GM18520 (cell line): ENCODE data around the gene OR2L8.
A peak's percentile ranks its signal among the peaks of the same experiment; 100 is the strongest.

Source experiments
- ATAC-seq: cut with Tn5 transposase; IDR thresholded peaks from one replicate; pipeline ENCODE4 v1.9.1; 2021; ENCODE audit not compliant: unreplicated experiment

OR2L8 gene, protein sequence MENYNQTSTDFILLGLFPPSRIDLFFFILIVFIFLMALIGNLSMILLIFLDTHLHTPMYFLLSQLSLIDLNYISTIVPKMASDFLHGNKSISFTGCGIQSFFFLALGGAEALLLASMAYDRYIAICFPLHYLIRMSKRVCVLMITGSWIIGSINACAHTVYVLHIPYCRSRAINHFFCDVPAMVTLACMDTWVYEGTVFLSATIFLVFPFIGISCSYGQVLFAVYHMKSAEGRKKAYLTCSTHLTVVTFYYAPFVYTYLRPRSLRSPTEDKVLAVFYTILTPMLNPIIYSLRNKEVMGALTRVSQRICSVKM

DNA sequence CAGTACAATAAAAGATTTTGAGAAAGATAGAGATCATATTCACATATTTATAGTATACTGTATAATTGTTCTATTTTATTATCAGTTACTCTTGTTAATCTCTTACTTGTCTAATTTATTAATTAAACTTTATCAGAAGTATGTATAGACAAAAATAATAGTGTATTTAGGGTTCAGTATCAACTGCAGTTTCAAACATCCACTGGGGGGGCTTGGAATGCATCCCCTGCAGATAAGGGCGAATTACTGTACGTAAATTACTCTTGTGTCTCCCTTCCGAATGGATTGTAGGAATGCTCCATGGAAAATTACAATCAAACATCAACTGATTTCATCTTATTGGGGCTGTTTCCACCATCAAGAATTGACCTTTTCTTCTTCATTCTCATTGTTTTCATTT lies at the start of gene OR2L8:
OR2L8 (plus strand) TSS at position 301 of the 400 bp plus-strand sequence; CDS start at position 301, 0 bp downstream.
- no peak for ATAC-seq

DNA sequence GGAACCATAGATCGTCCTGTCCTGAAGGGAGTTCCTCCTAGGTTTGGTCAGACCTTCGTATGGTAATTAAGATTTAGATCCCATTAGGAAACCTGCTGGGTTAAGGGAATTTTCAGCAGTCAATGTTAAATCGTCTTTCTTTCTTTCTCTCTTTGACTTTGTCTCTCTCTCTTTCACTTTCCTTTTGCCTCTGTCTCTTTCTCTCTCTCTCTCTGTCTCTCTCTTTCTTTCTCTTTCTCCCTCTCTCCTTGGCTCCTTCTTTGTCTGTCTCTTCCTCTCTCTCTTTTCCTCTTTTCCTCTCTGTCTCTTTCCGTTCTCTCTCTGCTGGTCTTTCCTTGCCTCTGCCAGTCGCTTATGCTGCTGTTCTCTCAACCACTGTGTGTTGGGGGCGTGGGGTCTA lies 44.5 kb upstream of the OR2L8 start:
- no peak for ATAC-seq

DNA sequence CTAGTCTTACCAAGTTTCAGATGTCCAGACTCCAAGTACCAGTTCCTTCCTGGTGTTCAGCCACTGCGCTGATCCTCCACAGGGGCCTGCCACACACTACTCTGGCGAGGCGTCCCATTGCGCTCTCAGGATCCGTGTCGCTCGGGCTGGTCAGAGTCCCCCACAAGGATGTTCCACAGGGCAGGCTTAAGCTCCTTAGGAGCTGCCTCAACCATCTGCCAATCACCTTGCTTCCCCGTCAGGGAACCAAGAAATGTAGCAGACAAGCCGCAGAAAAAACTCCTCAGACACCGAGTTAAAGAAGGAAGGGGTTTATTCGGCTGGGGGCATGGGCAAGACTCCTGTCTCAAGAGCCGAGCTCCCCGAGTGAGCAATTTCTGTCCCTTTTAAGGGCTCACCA lies 43.5 kb upstream of the OR2L8 start:
- no peak for ATAC-seq

DNA sequence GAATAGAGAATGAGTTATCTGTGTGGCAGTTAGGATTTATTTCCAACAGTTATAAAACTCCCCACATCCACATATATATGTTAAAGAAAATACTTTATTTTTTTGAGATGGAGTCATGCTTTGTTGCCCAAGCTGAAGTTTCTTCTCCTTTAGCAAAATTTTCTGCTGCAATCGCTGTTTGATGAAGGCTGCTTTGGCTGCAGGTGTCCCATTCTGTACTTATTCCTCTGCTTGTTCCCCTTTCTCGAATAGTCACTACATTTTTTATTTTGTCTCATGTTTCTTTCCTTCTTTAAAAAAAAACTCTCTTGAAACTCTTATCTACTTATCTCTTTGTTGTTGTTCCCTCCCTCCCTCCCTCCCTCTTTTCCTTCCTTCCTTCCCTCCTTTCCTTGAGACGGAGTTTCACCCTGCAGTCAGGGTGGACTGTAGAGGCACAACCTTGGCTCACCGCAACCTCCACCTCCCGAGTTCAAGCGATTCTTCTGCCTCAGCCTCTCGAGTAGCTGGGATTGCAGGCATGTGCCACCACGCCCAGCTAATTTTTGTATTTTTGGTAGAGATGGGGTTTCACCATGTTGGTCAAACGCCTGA lies 42.7 kb upstream of the OR2L8 start:
- ATAC-seq: no peak

DNA sequence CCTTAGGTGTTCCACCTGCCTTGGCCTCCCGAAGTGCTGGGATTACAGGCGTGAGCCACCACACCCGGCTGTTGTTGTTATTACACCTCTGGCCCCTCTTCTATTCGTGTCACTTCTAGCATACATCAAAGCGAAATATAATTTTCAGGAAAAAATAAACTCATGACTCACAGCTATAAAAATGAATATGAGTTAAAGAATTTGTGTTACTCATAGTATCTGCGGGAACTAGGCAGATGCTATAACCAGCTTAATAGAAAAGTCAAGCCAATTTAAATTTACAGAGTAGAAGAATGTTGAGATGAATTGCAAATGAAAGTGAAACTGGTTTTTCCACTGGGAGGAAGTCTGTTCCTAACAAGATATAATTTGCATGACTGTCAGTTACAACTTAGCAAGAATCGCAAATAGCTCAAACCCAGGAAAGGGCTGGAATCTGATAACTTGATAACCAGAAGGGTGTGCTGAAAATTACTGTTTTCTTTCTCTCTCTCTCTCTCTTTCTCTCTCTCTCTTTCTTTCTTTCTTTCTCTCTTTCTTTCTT lies 42.1 kb upstream of the OR2L8 start:
- no peak for ATAC-seq

DNA sequence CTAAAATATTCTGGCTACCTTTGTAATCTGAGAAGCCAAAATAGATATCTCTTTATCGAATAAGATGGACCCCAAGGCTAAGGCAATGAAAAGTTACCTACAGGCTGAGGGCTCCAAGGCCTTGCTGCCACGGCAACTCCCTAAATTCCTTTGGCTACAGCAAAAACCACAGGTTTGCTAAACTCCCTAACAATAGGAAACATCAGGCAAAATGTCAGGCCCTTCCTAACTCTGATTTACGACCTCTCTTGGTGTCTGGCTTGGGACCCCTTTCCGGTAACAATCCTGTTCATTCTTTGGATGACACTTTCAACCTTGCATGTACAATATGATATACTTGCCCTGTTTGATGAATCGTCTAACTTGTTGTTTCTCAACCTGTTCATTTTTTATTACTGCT lies 39.9 kb upstream of the OR2L8 start:
- no peak for ATAC-seq

DNA sequence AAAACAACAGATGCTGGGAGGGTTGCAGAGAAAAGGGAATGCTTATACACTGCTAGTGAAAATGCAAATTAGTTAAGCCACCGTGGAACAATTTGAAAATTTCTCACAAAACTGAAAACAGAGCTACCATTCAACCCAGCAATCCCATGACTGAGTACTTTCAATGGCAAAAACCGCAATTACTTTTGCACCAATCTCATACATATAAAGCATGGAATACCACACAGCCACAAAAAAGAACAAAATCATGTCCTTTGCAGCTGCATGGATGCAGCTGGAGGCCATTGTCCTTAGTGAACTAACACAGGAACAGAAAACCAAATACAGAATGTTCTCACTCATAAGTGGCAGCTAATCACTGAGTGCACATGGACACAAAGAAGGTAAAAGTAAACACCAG lies 34.9 kb upstream of the OR2L8 start:
- ATAC-seq: no peak

DNA sequence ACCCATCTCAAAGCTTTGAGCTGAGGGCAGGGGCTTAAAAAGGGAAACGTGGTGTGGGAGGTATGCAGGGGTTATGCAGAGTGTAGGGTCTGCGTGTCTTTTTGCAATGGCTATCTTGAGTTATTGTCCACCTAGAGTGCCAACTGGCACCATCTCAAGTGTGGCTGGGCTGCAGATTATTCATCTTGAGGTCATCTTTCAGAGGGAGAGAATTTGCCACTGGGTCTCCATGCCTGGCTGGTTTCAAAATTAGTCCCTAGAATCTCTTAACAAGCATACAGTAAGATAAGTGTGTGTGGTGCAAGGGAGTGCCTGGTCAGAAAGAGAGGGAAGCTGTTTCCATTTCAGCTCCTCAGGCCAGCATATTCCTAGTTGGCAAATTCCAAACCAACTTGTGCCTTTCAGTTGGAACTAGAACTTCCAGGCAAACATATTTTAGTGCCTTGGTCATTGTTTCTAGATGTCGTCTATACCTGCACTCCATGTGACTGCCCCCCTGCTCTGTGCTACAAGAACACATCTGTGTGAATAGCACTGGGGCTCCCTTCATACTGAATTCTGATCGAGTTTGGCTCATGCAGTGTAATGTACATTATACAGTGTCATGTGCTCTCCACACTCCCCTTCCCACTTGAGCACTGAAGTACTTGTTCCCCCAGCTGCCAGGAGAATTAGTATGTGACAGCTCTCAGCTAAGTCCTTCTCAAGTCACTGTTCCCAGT lies 33.6 kb upstream of the OR2L8 start:
- no peak for ATAC-seq

DNA sequence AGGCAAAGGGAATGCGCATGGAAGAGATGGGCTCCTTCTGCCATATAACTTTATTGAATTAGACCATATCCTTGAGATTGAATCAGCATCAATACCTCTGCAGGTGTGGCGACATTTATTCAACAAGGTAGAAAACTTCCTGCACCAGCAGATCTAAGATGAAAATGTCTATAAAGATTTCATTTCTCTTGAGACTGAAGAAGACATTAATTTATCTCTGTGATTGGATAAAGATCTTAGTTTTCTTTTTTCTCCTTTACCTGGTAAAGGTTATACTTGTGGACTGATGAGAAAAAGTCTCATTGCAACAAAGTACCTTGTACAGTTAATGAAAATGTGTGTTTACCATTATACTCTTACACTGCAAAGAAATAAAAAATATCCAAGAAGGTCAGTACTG lies 28.7 kb upstream of the OR2L8 start, which contains the start of gene OR2T8:
OR2T8 (plus strand) TSS at position 301 of the 400 bp plus-strand sequence. CDS start 766 bp downstream, outside the sequence.
- ATAC-seq: no peak

DNA sequence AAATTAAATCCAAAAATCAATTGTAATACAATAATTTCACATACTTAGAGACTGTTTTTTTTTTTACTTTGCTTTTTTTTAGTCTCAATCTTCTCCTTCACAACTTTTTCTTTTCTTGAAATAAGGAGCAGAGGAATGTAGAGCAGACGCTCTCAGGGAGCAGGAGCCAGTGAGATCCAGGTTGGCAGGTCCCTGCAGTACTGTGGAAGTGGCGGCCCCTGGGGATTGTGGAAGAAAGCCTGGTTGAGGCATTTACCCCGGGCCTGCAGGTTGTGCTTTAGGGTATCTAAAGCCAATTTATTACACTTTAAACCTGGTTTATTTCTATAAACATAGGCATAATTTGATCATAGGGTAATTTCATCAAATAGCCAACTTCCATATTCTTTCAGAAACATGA lies 24.7 kb upstream of the OR2L8 start:
- no peak for ATAC-seq

DNA sequence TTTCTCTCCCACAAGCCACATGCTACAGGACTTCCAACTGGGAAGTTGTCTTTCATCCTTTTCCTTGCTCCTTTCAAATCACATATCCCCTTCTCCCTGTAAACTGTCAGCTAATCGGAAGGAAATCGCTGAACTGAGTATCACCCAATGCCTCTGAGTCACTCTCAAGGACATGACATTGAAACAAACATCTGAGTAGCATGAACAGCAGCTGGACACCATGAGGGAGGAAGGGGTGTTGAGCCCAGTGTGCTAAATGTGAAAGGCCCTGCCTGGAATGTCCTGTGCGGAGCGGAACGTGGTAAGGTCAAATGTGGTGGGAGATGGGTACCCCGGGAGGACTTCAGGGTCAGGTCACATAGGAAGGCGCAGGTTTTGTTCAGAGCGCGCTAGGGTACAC lies 23.8 kb upstream of the OR2L8 start, which contains the start of gene OR2AJ1:
OR2AJ1 (plus strand) TSS at position 22 of the 400 bp plus-strand sequence. CDS start 8,880 bp downstream, outside the sequence.
- ATAC-seq: no peak

DNA sequence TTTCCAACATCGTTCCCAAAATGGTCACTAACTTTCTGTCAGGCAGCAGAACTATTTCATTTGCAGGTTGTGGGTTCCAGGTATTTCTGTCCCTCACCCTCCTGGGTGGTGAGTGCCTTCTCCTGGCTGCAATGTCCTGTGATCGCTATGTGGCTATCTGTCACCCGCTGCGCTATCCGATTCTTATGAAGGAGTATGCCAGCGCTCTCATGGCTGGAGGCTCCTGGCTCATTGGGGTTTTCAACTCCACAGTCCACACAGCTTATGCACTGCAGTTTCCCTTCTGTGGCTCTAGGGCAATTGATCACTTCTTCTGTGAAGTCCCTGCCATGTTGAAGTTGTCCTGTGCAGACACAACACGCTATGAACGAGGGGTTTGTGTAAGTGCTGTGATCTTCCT lies 14.7 kb upstream of the OR2L8 start:
- no peak for ATAC-seq

DNA sequence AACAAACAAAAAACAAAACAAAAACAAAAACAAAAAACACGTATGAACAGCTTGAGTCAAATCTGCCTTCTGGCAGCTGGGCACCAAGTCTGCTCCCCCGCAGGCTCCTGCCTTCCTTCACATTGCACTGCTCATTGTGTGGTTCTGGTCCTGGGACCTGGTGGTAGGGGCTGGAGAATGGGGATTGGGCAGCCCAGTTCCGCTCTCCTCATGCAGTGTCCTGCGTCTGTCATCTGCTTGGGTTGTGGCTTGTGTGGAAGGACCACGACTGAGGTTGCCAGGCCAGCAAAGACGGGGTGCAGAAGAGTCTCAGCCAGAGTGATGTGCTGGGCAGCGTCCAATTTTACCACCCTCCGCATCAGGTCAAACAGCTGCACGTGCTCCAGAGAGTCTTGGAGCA lies 12.9 kb upstream of the OR2L8 start:
- no peak for ATAC-seq

DNA sequence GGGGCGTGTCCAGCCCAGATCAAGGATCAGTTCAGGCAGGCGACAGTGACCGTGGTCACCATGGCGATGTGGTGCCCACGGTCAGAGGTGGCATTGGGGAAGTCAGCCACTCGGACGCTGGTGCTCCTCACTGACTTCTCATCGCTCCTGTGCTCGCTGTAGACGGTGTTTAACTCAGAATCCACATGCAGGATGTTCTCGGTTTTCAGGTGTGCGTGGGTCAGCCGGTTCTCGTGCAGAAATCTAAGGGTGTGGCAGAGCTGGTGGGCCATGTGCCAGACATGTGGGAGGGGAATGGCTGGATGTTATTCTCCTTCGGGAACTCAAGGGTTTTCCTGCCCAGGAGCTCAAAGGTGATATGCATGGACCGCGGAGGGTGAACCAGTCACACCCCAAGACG lies 12.2 kb upstream of the OR2L8 start:
- no peak for ATAC-seq

DNA sequence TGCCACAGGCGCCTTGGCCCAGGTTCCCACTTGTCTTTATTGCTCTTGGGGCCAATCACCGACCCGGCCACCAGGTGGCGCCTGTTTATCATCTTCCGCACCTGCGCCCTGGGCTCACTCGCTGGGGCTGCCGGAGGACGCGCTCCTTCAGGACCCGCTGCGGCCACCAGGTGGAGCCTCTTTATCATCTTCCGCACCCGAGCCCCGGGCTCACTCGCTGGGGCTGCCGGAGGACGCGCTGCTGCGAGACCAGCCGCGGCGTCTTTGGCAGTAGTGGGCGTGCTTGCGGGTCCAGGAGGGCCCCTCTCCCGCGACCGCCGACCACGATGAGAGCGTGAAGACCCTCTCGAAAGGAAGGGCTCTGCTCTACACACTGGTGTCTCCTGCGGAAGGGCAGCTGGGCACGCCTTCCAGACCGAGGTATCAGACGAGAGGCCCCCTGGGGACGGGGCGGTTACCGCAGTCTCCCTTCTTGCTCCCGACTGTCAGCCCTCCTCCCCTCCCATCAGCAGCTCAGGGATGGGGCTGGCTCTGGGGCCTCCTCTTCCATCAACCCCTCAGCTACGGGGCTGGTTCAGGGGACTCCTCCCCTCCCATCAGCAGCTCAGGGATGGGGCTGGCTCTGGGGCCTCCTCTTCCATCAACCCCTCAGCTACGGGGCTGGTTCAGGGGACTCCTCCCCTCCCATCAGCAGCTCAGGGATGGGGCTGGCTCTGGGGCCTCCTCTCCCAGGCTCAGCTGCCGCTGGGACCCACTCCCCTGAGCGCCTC lies 11.5 kb upstream of the OR2L8 start:
- peak; percentile 99 for ATAC-seq

DNA sequence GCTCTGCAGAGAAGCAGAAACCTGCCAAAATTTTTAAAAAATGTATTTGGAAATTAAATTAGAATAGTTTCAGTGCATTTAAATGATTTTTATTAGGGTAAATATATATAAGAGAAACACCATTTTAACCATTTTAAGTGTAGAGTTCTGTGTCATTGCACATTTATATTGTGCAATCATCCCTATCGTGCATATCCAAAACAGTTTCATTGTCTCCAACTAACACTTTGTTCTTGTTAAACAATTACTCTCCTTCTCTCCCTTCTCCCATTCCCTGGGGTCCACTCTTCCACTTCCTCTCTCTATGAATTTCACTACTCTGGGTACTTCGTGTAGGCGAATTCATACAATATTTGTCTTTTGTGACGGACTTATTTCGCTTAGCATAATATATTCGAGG lies 6.0 kb upstream of the OR2L8 start:
- ATAC-seq: no peak

DNA sequence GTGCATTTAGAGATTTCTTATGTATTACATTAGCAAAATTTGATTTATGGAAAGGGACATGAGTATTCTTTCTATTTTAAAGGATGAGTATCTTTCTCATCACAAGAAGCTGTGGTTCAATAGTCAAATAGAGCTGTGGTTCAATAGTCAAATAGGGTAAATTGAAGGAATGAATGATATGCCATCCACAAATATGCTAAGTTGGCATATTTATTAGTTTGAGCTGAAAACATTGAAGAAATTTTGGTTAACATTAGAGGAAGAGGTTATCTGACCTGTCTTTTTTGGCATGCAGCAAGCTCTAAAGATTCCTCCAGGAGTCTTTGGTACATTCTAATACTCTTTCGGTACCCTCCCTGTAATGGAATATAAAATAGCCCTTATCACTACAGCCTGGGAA lies 4.8 kb downstream of the OR2L8 start:
- no peak for ATAC-seq

DNA sequence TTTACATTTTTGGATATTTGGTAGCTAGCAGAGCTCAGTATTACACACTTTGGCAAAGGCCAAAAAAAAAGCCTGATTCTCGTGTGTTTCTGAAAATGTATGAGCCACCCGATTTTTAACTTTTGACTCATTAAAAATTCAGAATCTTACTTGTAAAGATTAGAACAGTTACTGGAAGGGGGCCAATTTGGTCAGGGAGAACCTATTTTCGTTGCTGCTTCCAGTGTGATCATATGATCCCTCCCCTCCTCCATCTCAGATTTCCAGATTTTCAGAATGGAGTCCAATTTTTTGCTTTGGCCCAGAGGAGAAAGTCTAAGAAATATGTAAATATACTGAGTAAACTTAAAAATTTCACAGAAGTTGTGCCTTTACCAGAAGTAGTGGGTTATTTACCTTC lies 13.1 kb downstream of the OR2L8 start:
- no peak for ATAC-seq

DNA sequence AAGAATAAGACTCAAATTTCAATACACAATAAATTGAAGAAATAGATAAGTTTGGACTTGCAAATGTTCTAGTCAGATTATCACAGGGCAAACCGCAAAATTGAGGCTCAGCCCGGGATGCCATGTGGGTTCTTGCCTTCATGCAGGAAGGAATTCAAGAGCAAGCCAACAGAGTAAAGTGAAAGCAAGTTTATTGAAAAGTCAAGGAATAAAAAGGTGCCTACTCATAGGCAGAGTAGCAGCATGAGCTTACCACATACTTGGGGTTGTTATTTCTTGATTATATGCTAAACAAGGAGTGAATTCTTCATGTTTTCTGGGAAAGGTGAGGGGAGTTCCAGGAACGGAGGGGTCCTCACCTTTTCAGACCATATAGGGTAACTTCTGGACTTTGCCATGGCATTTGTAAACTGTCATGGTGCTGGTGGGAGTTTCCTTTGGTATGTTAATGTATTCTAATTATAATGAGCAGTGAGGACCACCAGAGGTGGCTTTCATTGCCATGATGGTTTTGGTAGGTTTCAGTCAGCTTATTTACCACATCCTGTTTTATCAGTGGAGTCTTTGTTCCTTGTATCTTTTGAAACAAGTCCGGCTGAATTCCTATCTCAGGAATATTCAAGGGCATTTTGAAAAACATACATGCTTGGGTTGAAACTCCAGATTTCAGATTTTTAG lies 14.4 kb downstream of the OR2L8 start:
- ATAC-seq: no peak

DNA sequence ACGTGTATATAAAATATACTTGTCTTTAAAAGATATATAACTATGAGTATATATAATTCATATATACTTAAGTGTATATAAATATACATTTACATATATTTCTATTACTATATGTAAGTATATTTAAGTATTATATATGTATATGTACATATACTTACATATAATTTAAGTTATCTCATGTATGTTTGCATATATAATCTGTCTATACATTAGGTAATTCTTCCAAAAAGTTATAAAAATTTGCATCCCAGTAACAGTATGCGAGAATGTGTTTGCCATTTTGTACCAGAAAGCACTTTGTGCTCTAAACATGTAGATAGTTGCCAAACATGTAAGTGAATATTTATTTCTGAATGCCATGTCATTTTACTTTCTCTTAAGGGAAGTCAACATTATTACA lies 16.3 kb downstream of the OR2L8 start, which contains the start of gene OR2AK2:
OR2AK2 (plus strand) TSS at position 301 of the 400 bp plus-strand sequence. CDS start 144 bp downstream, outside the sequence.
- ATAC-seq: no peak
